ENCODE data around the gene ZMYM4.

ZMYM4 gene

GRCh38 chr1:35264871-35265270 lies 3.6 kb upstream of the ZMYM4 start:
- Histone ChIP-seq H3K27ac (replicated peaks) (peak overlapping the region; percentile 61), H3K4me3 (replicated peaks; ENCODE audit: insufficient read depth, low read length) (no peak overlapping the region), H3K27me3 (ENCODE audit: insufficient read depth, poor library complexity, severe bottlenecking) (no peaks in the 10 kb centered on the region)
- DNase-seq (ENCODE audit: low read depth in 1 of 2, low spot score in 1 of 2) = peak in 1 of 2 experiments; percentile 56
- TF ChIP-seq SPI1 (IDR thresholded peaks at IDR 0.05; ENCODE audit: borderline replicate concordance, low read depth) = peak; percentile 43; the same call in 1 of the 2 replicates
- no peak for TF ChIP-seq POLR2AphosphoS5 (IDR thresholded peaks at IDR 0.05; ENCODE audit: low read depth)
- TF ChIP-seq REST (IDR thresholded peaks at IDR 0.05; ENCODE audit: insufficient replicate concordance, low read depth) = no peak

GRCh38 chr1:35266306-35266705 lies 2.2 kb upstream of the ZMYM4 start:
- TF ChIP-seq REST (IDR thresholded peaks at IDR 0.05; ENCODE audit: insufficient replicate concordance, low read depth) = no peak
- TF ChIP-seq SPI1 (IDR thresholded peaks at IDR 0.05; ENCODE audit: borderline replicate concordance, low read depth) = no peak
- no peak for TF ChIP-seq GABPA (IDR thresholded peaks at IDR 0.05; ENCODE audit: low read depth)
- TF ChIP-seq CTCF (IDR thresholded peaks at IDR 0.05; ENCODE audit: insufficient read depth, low read length) = no peak
- no peak for TF ChIP-seq POLR2AphosphoS5 (IDR thresholded peaks at IDR 0.05; ENCODE audit: low read depth)
- DNase-seq (ENCODE audit: low read depth in 1 of 2, low spot score in 1 of 2) = no peak
- H3K4me3 ChIP-seq (replicated peaks; ENCODE audit: insufficient read depth, low read length) = no peak overlapping the region
- H3K27me3 ChIP-seq (ENCODE audit: insufficient read depth, poor library complexity, severe bottlenecking) = no peaks in the 10 kb centered on the region
- H3K27ac ChIP-seq (replicated peaks) = no peak overlapping the region

- TF ChIP-seq SPI1 (IDR thresholded peaks at IDR 0.05; ENCODE audit: borderline replicate concordance, low read depth) (peak; percentile 68; the same call in 1 of the 2 replicates), POLR2AphosphoS5 (IDR thresholded peaks at IDR 0.05; ENCODE audit: low read depth) (no peak), CTCF (IDR thresholded peaks at IDR 0.05; ENCODE audit: insufficient read depth, low read length) (no peak)
- H3K4me3 ChIP-seq (replicated peaks; ENCODE audit: insufficient read depth, low read length) = peak overlapping the region; percentile 90
- H3K27ac ChIP-seq (replicated peaks) = peak overlapping the region; percentile 84
- no peaks in the 10 kb centered on the region for H3K27me3 ChIP-seq (ENCODE audit: insufficient read depth, poor library complexity, severe bottlenecking)
- DNase-seq (ENCODE audit: low read depth in 1 of 2, low spot score in 1 of 2) = peak; percentile 7 to 34
Measured at GRCh38 chr1:35269201-35269988, 886 bp downstream of the ZMYM4 start.

GRCh38 chr1:35269989-35270289 lies 1.4 kb downstream of the ZMYM4 start:
- no peak for DNase-seq (ENCODE audit: low read depth in 1 of 2, low spot score in 1 of 2)
- Histone ChIP-seq H3K4me3 (replicated peaks; ENCODE audit: insufficient read depth, low read length) (peak overlapping the region; percentile 90), H3K27me3 (ENCODE audit: insufficient read depth, poor library complexity, severe bottlenecking) (no peaks in the 10 kb centered on the region), H3K27ac (replicated peaks) (peak overlapping the region; percentile 12; the same call in 1 of the 2 replicates)
- no peak for TF ChIP-seq SPI1 (IDR thresholded peaks at IDR 0.05; ENCODE audit: borderline replicate concordance, low read depth)
- TF ChIP-seq POLR2AphosphoS5 (IDR thresholded peaks at IDR 0.05; ENCODE audit: low read depth) = no peak
- TF ChIP-seq GABPA (IDR thresholded peaks at IDR 0.05; ENCODE audit: low read depth) = no peak
- no peak for TF ChIP-seq CTCF (IDR thresholded peaks at IDR 0.05; ENCODE audit: insufficient read depth, low read length)
- TF ChIP-seq REST (IDR thresholded peaks at IDR 0.05; ENCODE audit: insufficient replicate concordance, low read depth) = no peak
